Testis (tissue), 2 donors: Measurements from ENCODE around the gene BLCAP.

Experiments used
- POLR2A ChIP-seq: fragments of 450-650 bp; IDR thresholded peaks from one replicate; pipeline ENCODE4 v1.6.1; 2017; ENCODE audit warnings: antibody characterized with exemption, mild to moderate bottlenecking, moderate library complexity
- TF ChIP-seq, protein P1 (sequence below), 3 experiments: fragments of 450-650 bp in 2 of 3; fragments of 200-600 bp in 1 of 3; sonication (generic) in 1 of 3; IDR thresholded peaks; one replicate each; pipeline ENCODE4 v1.5.1; 2016 to 2019; ENCODE audit warnings: antibody characterized with exemption in 3 of 3, mild to moderate bottlenecking in 2 of 3, moderate library complexity in 1 of 3

DNA sequence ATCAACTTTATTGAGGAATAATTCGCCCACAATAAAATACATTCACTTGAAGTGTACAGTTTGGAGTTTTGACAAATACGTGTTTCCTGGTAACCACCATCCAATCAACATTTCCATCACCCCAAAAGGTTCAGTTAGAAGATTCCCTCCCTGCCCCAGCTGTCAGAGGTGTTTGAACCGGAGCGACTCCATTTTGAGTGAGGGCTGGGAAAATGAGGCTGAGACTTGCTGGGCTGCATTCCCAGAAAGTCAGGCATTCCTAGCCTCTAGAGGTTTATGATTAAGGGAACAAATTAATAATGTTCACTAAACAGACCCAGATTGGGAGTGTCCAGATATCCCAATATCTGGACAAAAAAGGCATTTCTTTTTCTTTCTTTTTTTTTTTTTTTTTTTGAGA is 33.0 kb upstream of the BLCAP start:
- TF ChIP-seq, protein P1, sequence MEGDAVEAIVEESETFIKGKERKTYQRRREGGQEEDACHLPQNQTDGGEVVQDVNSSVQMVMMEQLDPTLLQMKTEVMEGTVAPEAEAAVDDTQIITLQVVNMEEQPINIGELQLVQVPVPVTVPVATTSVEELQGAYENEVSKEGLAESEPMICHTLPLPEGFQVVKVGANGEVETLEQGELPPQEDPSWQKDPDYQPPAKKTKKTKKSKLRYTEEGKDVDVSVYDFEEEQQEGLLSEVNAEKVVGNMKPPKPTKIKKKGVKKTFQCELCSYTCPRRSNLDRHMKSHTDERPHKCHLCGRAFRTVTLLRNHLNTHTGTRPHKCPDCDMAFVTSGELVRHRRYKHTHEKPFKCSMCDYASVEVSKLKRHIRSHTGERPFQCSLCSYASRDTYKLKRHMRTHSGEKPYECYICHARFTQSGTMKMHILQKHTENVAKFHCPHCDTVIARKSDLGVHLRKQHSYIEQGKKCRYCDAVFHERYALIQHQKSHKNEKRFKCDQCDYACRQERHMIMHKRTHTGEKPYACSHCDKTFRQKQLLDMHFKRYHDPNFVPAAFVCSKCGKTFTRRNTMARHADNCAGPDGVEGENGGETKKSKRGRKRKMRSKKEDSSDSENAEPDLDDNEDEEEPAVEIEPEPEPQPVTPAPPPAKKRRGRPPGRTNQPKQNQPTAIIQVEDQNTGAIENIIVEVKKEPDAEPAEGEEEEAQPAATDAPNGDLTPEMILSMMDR (IDR thresholded peaks at IDR 0.05) = no peak
- TF ChIP-seq POLR2A = no peak
